Smooth muscle cell (in vitro differentiated cells): Measurements from ENCODE around the gene CDK10. TPM values are rescaled to one million over a fixed set of nuclear protein-coding genes. Genes with fewer than 3 reads are reported as not detected.
A peak's percentile ranks its signal among the peaks of the same experiment; 100 is the strongest.

Experiments used
- DNase-seq: peaks from one replicate; lab custom pipeline; 2025; ENCODE audit not compliant: unreplicated experiment; lab: John Stamatoyannopoulos, UW
- H2AFZ ChIP-seq: fragments of 200-600 bp; sonication (generic); 2 replicates; pipeline ENCODE4 v1.6.0; 2016; ENCODE audit warnings: antibody characterized with exemption, low read depth, mild to moderate bottlenecking
- H3F3A ChIP-seq: fragments of 200-600 bp; sonication (generic); 2 replicates; pipeline ENCODE4 v1.6.0; 2017; ENCODE audit warnings: antibody characterized with exemption, low read depth
- H3K27ac ChIP-seq: fragments of 200-600 bp; sonication (generic); 2 replicates; pipeline ENCODE4 v1.5.1; 2016; ENCODE audit warnings: low read depth, mild to moderate bottlenecking
- H3K27me3 ChIP-seq: fragments of 200-600 bp; sonication (generic); 2 replicates; pipeline ENCODE4 v1.6.1; 2016; ENCODE audit warnings: low read depth, mild to moderate bottlenecking
- H3K36me3 ChIP-seq: fragments of 200-600 bp; sonication (generic); 2 replicates; pipeline ENCODE4 v1.5.1; 2016; ENCODE audit warnings: low read depth
- H3K4me1 ChIP-seq: fragments of 200-600 bp; sonication (generic); 2 replicates; pipeline ENCODE4 v1.5.1; 2016; ENCODE audit warnings: low read depth
- H3K4me2 ChIP-seq: fragments of 200-600 bp; sonication (generic); 2 replicates; pipeline ENCODE4 v1.6.0; 2016; ENCODE audit warnings: mild to moderate bottlenecking
- H3K4me3 ChIP-seq: fragments of 200-600 bp; sonication (generic); 2 replicates; pipeline ENCODE4 v1.5.1; 2016; ENCODE audit warnings: mild to moderate bottlenecking
- H3K79me2 ChIP-seq: fragments of 200-600 bp; sonication (generic); 2 replicates; pipeline ENCODE4 v1.6.0; 2016; ENCODE audit warnings: low read depth, mild to moderate bottlenecking
- H3K9ac ChIP-seq: fragments of 200-600 bp; sonication (generic); 2 replicates; pipeline ENCODE4 v1.6.0; 2016; ENCODE audit warnings: low read depth
- H3K9me3 ChIP-seq: fragments of 200-600 bp; sonication (generic); replicated peaks from 2 replicates; pipeline ENCODE4 v1.5.1; 2016; ENCODE audit warnings: low read depth
- H4K20me1 ChIP-seq: fragments of 200-600 bp; sonication (generic); 2 replicates; pipeline ENCODE4 v1.6.0; 2016; ENCODE audit warnings: low read depth
- CTCF ChIP-seq: fragments of 200-600 bp; sonication (generic); IDR thresholded peaks from 2 replicates; pipeline ENCODE4 v1.5.1; 2017; ENCODE audit warnings: borderline replicate concordance, mild to moderate bottlenecking, antibody characterized with exemption; ENCODE audit not compliant: insufficient read depth, poor library complexity, severe bottlenecking
- WGBS: methylation state at CpG from one replicate; pipeline ENCODE4 v1.1.7; 2016; ENCODE audit warnings: low lambda C conversion rate; 5-methylcytosine and 5-hydroxymethylcytosine counted together
- polyA plus RNA-seq: library from polyadenylated mRNA; unstranded; fragments of >200 nt; fragmentation: Nextera tagmentation; extraction: Ambion mirVana; gene quantifications from 2 replicates; pipeline ENCODE4 v1.2.1, GENCODE V29; 2016
- total RNA-seq: library from RNA; depleted of rRNA; stranded (reverse); fragments of >200 nt; gene quantifications from 2 replicates; pipeline ENCODE4 v1.2.3, GENCODE V29; 2014

Gene CDK10
- total and polyA plus RNA-seq, 2 experiments from 2014 or later = 24.4 to 77.0 TPM

GRCh38 chr16:89710709-89711564 lies 24.4 kb downstream of the CDK10 start:
- Histone ChIP-seq H4K20me1 (no peaks in the 10 kb centered on the region), H3K27ac (no peak overlapping the region), H3K36me3 (no peaks in the 10 kb centered on the region), H3K9me3 (no peaks in the 10 kb centered on the region), H3K79me2 (no peaks in the 10 kb centered on the region), H3F3A (no peaks in the 10 kb centered on the region), H3K4me1 (peaks cover 9% of the 10 kb centered on the region), H2AFZ (no peak overlapping the region), H3K4me3 (no peak overlapping the region), H3K4me2 (no peak overlapping the region), H3K27me3 (no peaks in the 10 kb centered on the region), H3K9ac (no peak overlapping the region)
- 93% methylated on average over 36 of the region's 63 CpGs for WGBS
- no peak for TF ChIP-seq CTCF
- no peak for DNase-seq

- peaks cover 9% of the 10 kb centered on the region for H3K4me1 ChIP-seq
- no peaks in the 10 kb centered on the region for H3F3A ChIP-seq
- H4K20me1 ChIP-seq = no peaks in the 10 kb centered on the region
- no peak overlapping the region for H3K27ac ChIP-seq
- peak; percentile 7 for DNase-seq
- TF ChIP-seq CTCF = no peak
- H3K4me3 ChIP-seq = peak overlapping the region; percentile 39
- no peaks in the 10 kb centered on the region for H3K79me2 ChIP-seq
- no peaks in the 10 kb centered on the region for H3K36me3 ChIP-seq
- no peaks in the 10 kb centered on the region for H3K9me3 ChIP-seq
- H3K27me3 ChIP-seq = no peaks in the 10 kb centered on the region
- H3K9ac ChIP-seq = peak overlapping the region; percentile 43
- H3K4me2 ChIP-seq = peak overlapping the region; percentile 88
- WGBS = 10% methylated on average over 27 of the region's 48 CpGs
- H2AFZ ChIP-seq = no peak overlapping the region
These were observed 25.2 kb downstream of the CDK10 start for GRCh38 chr16:89711601-89712273.

GRCh38 chr16:89712274-89712781 lies 25.8 kb downstream of the CDK10 start:
- Histone ChIP-seq H3K27me3 (no peaks in the 10 kb centered on the region), H3K4me1 (peaks cover 9% of the 10 kb centered on the region), H3F3A (no peaks in the 10 kb centered on the region), H4K20me1 (no peaks in the 10 kb centered on the region), H3K9ac (peak overlapping the region; percentile 43), H3K4me2 (peak overlapping the region; percentile 88), H3K4me3 (peak overlapping the region; percentile 39), H3K79me2 (no peaks in the 10 kb centered on the region), H2AFZ (no peak overlapping the region), H3K9me3 (no peaks in the 10 kb centered on the region), H3K36me3 (no peaks in the 10 kb centered on the region), H3K27ac (no peak overlapping the region)
- 12% methylated on average over 19 of the region's 22 CpGs for WGBS
- no peak for TF ChIP-seq CTCF
- no peak for DNase-seq
